NCI-H526 treated with DMSO at 0.1 percent for 48 hours (cell line): ENCODE measurements around the gene ARHGAP42.
"Not testable (repeated sequence)": the region's sequence is repeated elsewhere in the genome, so short reads cannot be mapped to it uniquely, and the experiment has no call there.

Source experiments
- DNase-seq: peaks from one replicate; lab custom pipeline; 2025; lab: John Stamatoyannopoulos, UW

Gene ARHGAP42

GRCh38 chr11:100726680-100727079 is 39.6 kb downstream of the ARHGAP42 start:
- DNase-seq: no peak

DNA sequence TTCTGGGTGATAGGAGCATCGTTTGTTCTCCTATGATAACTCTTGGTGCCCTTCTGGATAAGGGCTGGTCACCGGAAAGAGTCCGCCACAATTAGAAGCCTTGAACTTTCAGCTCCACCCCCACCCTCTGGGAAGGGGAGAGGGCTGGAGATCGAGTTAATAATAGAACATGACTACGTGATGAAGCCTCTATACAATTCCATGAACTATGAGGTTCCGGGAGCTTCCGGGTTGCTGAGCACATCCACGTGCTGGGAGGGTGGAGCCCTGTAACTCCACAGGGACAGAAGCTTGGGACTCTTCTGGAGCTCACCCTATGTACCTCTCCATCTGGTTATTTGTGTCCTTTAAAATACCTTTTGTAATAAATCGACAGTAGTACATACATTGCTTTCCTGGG is 40.3 kb downstream of the ARHGAP42 start:
- DNase-seq: no peak

- DNase-seq: no peak
Observed at GRCh38 chr11:100730266-100730665, 43.2 kb downstream of the ARHGAP42 start.

- no peak for DNase-seq
Observed at GRCh38 chr11:100731471-100731870, 44.4 kb downstream of the ARHGAP42 start.

- DNase-seq: no peak
Observed at GRCh38 chr11:100732949-100733348, 45.9 kb downstream of the ARHGAP42 start.

DNA sequence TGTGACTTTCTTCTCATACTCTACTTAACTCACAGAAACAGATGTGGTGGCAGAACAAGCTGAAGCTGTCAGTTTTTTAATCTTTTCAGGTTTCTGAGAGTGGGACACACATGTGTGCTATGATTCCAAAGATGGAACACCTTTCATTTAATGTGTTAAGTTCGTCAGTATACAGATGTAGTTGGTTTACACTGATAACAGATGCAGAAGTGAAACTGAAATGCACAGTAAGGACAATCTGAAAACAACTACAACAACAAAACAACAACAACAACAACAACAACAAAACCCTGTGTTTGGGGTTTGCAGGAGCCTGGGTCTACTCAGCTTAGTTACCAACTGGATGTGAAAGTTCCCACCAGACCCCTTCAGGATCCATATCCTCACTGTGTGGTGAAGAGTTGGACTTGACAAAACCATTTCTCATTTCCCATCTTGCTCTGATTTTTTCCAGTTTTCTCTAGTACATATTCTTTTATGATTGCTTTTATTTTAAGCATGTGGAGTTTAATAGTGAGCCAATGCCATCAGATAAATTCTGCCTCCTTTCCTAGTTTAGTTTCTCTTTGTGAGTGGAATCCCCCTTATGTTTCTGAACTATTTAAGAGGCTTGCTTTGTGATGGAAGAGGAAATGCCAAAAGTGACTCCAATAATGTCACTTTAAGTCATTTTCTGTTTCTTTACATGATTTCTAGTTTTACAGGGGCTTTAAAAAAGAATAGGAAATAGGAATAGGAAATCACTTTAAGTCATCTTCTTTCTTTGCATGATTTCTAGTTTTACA is 47.8 kb downstream of the ARHGAP42 start:
- no peak for DNase-seq

- no peak for DNase-seq
Observed at GRCh38 chr11:100735949-100736675, 49.0 kb downstream of the ARHGAP42 start.

GRCh38 chr11:100738701-100739270 is 51.7 kb downstream of the ARHGAP42 start:
- no peak for DNase-seq

DNA sequence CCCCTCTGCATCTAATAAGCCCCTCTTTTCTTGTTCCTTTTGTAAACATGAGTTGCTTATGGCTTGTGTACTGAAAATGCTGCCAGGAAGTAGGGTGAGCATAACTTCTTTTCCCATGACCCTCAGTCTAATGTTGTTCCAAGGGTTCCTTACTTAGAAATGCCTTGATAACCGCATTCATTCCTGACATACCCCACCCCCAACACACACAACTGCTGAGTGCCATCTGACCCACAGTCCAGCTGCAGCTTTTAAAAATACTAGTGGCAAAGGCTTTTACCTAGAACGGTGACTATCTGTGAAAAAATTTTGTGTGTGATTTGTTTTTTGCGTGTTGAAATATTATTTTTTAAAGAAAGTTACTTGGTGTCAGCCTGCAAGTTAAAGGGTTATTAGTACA is 52.6 kb downstream of the ARHGAP42 start:
- DNase-seq: no peak

- DNase-seq: no peak
Observed at GRCh38 chr11:100740440-100740839, 53.4 kb downstream of the ARHGAP42 start.

DNA sequence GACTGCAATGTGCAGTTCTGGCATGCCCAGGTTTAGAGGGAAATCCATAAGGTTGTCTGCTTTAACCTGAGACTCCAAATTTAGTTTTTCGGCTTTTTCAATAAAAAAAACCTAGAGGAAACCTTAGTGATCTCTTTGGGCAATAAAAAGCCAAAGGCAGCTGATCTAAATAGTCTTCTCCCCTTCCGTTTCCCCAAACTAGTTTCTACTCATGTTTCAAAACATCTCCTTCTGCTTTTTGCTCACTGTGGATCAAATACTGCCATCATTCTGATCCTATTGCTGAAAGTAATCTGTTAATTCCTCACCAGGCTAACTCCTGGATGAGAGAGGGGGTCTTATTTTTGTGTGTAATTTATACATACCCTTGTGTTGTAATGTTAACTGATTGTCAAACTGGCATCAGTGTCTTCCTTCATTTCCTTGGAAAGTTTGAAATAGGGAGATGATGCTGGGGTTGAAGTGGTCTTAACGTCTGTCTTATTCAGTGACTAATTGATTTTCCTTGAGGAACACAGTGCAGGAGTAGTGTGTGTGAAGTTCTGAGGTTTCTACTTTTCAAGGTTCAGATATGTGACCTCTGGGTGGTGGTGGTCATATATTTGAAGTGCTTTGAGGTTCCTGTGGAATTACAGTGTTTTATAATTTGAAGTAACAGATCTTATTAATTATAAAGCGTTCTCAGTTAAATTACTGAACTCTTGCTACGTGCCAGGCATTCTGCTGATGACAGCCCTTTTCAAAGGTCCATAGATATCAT is 55.0 kb downstream of the ARHGAP42 start:
- no peak for DNase-seq

DNA sequence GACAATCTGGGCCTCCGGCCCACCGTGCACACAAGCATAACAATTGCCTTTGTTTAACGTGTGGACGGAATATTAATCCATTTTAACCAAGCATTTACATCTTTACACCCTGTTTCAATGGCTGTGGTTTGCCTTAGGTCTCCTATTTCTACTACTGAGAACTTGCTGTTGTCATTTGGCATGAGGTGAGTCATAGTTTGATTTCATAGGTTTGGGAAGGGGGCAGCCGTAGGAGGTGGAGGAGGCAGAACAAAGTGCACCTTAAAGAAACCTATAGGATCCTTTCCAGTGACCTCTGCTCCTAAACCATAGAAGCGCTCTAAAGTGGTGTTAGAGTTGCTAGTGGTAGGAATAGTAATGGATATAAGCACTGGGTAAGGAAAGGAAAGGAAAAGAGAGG is 59.4 kb downstream of the ARHGAP42 start:
- no peak for DNase-seq

- no peak for DNase-seq
Observed at GRCh38 chr11:100748153-100748552, 61.1 kb downstream of the ARHGAP42 start.

DNA sequence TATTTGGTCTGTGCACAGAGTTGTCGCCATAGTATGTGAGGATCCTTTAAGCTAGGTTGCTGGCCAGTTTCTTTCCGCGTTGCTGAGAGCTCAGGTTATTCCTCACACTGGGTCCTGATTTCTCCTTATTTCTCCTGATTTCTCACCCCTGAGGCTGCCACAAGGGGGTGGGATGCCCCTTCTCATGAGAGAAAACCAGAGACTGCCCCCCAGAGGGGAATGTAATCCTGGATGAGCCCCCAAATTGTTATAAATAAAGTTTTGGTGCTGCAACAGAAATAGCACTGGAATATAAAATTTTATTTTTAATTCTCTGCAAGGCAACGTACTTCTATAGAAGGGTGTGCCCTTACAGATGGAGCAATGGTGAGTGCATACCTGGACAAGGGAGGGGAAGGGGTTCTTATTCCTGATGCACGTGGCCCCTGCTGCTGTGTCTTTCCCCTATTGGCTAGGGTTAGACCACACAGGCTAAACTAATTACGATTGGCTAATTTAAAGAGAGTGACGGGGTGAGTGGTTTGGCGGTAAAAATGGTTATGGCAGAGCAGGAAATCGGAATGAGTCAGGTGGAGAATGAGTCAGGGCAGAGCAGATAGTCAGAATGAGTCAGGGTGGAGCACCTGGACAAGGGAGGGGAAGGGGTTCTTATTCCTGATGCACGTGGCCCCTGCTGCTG is 62.9 kb downstream of the ARHGAP42 start:
- DNase-seq: not testable (repeated sequence)

DNA sequence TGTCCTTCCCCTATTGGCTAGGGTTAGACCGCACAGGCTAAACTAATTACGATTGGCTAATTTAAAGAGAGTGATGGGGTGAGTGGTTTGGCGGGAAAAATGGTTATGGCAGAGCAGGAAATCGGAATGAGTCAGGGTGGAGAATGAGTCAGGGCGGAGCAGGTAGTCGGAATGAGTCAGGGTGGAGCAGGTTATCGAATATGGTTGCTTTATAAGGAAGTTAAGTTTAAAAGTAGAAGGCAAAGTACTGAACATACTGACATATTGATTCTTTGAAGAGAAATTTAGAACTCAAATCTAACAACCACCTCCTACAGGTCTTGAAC is 63.4 kb downstream of the ARHGAP42 start:
- DNase-seq: not testable (repeated sequence)

DNA sequence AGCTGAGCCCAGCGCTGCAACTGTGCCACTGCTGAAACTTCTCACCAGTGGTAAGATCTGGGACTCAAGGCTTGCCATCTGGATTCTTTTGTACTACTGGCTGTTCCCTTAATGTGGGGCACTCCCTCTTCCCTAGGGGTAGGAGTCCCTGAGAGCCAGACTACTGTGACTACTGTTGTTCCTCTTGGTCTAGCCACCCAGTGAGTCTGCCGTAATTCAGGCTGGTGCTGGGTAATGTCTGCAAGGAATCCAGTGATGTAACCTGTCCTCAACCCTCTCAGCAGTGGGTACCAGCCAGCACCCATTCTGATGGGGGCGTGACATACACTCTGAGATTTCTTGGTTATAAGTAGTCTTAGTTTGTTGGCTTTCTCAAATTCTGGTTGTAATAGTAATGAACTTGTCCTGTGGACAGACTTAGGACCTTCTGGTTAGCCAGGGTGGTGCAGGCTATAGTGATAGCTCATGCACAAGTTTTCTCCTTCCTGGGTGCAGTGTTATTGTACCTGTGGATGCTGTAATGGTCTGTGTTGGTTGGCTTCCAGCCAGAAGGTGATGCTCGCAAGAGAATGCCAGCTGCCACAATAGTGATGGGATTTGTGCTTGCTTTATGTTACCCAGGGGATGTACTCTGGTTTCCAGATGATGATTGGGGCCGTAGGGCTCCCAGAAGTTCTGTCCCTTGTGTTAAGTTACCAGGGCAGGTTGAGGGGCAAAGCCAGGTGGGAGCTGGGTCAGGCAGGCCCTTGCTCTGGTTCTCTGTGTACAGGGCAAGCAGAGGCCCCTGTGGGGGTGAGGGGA is 65.5 kb downstream of the ARHGAP42 start:
- DNase-seq: no peak

DNA sequence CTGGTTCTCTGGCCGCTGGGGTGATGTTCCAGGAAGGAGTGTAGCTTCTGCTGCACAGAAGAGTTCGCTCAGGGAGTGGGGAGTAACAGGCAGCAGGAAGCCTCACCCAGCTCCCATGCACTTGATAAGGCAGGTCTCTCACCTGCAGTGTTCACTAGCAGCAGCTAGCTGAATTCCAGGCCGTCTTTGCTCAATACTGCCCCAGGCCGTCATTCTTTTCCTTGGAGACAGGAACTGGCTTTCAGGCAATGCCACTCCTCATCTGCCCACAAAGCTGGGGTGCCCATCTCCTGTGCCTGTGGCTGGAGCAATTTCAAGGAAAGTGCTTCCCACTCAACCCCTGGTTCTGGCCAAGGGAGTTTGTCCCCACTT is 66.1 kb downstream of the ARHGAP42 start:
- DNase-seq: no peak

- DNase-seq: no peak
Observed at GRCh38 chr11:100753571-100753970, 66.5 kb downstream of the ARHGAP42 start.

GRCh38 chr11:100756559-100756958 is 69.5 kb downstream of the ARHGAP42 start:
- no peak for DNase-seq

DNA sequence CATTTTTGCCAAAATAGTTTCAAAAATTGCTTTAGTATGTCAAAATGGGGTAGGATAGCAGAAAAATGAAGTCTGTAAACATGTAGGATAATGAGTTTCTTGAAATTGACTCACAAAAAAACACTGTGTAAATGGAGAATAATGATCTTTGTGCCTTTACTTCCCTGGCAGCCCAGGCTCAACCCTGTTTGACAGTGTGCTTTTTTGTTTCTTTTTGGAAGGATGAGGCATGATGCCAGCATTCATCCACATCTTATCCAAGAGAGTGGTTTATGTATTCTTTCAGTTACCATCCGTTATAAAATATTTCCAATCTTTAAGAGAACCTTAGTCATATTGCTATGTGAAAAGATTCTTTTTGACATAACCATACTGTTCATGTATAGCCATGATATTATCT is 70.6 kb downstream of the ARHGAP42 start:
- DNase-seq: no peak

DNA sequence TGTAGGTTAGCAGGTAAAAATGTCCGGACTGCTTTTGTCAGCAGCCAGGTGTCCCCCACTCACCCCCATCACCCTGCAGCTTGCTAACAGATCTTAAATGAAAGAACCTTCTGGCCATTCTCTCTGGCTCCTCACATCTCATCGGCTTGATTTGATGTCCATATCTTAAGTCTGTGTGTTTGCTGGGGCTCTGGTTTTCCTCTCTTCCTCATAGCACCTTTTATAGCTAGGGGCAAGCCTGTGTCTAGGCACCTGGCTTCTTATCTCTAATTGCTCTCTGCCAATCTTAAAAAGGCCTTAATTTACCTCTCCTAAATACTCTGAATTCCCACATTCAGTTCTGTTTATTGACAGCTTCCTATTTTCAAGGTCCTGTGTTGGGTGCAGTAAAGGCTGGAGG is 72.0 kb downstream of the ARHGAP42 start:
- no peak for DNase-seq
